M059J (cell line): ENCODE results near the gene CACNA1C. TPM values are rescaled to one million over a fixed set of nuclear protein-coding genes. Genes with fewer than 3 reads are reported as not detected.
A peak's percentile ranks its signal among the peaks of the same experiment; 100 is the strongest.

Experiments used
- DNase-seq: peaks from one replicate; pipeline ENCODE4 v3.0.0-alpha.2; 2012; ENCODE audit warnings: low read depth
- total RNA-seq: library from RNA; depleted of rRNA; stranded (reverse); fragments of >200 nt; shearing (Covaris generic); gene quantifications from 2 replicates; pipeline ENCODE4 v1.2.3, GENCODE V29; 2014

CACNA1C gene
- total RNA-seq, 1 experiment from 2014 or later: 3.6 TPM

DNA sequence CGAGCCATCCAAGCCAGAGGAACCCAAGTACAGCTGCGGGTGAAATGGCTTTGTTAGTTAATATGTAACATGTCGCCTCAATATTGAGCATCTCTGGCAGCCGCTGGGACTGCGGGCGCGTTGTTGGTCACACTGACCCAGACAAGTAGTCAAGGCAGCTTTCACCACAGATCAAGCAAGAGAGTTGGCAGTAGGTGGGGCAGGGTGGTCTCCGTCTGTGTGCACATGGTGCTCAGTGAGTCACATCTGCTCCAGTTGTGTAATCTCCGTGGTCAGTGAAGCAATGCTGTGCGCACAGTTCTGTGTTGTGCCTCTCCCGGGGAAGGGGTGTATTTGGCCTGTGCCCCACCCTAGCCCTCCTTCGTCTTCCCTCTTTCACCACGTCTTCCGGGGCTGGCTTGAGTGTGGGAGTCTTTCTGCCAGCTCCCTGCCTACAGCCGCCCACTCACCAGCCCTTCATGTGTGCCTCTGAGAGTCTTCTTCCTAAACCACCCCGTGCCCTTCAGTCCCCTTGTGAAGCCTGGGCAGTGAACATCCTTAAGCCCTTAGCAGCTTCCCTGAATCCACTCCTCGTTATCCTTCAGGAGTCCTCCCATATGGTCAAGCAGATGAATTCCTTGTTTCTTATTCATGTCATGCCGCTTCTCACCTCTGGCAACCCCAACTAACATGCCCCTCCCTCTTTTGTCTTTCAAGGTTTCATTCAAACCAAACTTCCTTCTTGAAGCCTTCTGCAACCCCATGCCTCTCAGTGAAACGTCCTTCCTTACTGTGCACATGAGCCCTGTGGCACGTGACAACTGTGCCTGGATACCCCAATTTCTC is 242.1 kb downstream of the CACNA1C start:
- no peak for DNase-seq

DNA sequence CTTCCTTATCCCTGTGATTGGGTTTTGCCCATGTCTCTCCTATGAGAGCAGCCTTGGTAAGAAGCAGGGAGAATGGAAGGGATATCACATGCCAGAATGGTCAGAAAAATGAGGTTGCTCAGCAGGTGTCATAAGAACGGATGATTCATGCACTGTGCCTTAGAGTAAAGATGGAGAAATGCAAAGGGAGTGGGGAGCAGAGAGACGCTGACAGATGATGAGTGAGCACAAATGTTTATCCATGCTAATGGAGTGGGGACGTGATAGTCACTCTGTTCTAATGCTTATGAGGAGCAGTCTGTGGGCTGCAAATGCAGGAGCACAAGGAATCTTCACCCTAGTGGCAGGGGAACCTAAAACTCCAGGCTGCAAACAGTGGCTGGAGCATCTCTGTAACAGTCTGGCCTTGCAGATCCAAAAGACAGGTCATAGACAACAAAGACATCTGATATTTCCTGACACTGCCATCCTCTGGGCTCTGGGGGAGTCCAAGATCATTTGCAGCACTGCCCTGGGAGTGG is 243.2 kb downstream of the CACNA1C start:
- peak; percentile 80 for DNase-seq

GRCh38 chr12:2297004-2297403 is 244.2 kb downstream of the CACNA1C start:
- DNase-seq: no peak

GRCh38 chr12:2297658-2298057 is 244.9 kb downstream of the CACNA1C start:
- no peak for DNase-seq

DNA sequence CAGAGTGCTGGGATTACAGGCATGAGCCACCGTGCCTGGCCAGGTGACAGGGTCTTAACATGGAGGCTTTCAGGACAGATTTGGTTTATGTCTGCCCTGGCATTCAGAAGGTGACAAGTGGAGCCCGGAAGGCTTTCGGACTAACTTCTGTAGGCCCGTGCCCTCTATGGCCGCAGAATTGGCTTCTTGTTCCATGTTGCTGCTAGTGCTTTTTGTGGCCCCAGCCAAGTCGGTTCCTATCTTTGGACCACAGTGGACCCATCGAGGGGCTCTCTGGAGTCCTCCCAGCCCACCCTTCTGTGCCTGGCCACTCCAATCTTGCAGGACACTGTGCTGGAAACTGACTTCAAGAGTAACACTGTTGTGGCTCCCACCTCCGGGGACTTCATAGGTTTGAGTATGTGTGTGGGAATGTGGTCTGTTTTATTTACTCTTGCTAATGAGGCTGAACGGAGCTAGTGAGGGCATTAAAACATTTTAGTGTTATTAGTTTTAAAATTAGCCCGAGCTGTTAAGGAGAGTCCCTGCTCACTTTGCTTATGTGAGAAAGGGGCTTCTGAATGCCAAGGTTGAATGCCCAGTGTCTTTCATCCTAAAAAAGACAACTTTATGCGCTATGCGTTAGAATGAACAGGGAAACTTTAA is 245.9 kb downstream of the CACNA1C start:
- no peak for DNase-seq

GRCh38 chr12:2299206-2299605 is 246.4 kb downstream of the CACNA1C start:
- DNase-seq: peak; percentile 42

- DNase-seq: no peak
Observed at GRCh38 chr12:2300168-2300567, 247.4 kb downstream of the CACNA1C start.

DNA sequence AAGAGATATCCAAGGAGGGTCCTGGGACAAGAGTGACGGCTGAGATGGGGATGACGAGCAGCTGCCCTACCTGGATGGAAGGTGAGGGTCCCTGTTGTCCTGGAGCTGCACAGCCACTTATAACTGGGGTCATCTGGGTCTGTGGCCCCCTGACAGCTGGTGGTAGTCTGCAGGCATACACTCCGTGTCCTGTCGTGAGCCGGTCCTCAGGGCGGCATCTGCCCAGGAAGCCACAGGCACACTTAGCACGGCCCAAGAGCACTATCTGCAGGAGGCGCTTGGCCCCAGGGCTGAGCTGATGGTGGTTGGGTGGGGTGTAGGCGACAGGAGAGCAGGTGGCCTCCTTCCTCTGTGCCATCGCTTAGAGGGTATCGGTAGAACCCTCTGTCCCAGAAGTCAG is 248.1 kb downstream of the CACNA1C start:
- no peak for DNase-seq

GRCh38 chr12:2301531-2302461 is 249.0 kb downstream of the CACNA1C start:
- peak; percentile 96 for DNase-seq

GRCh38 chr12:2302711-2303580 is 250.2 kb downstream of the CACNA1C start:
- no peak for DNase-seq

DNA sequence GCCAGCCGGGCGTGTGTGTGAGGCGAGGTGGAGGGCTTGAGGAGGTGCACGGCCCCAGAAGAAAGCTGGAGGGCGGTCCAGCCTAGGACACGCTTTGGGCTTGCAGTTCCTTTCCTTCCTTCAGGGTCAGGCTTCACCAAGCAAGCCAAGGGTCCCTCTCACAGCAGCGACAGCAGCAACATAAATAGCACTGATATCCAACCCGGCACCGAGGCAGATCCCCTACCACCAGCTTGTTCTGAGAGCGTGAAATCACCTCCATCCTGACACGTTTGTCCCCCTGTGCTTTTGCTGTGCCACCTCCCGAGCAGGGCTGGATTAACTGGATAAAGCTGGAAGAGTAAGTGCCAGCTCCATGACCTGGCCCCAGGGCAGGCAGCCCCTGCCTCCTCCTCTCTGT is 251.4 kb downstream of the CACNA1C start:
- DNase-seq: no peak

DNA sequence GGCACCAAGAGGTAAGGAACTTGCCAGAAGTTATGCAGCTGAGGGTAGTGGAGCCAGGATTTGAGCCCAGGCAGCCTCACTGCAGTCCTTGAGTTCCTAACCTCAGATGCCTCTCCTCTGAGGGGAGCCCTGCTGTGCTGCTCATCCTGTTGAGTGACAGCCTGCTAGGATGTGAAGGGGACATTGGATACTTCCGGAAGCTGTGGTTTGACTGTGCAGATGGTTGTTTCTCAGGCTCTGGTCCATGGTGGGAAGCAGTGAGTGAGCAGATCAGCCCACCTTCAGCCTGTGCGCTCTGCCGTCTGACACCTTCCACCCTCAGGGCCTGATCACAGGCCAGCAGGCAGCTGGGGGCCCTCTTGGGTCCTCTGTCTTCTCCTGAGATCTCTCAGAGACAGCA is 253.2 kb downstream of the CACNA1C start:
- no peak for DNase-seq

DNA sequence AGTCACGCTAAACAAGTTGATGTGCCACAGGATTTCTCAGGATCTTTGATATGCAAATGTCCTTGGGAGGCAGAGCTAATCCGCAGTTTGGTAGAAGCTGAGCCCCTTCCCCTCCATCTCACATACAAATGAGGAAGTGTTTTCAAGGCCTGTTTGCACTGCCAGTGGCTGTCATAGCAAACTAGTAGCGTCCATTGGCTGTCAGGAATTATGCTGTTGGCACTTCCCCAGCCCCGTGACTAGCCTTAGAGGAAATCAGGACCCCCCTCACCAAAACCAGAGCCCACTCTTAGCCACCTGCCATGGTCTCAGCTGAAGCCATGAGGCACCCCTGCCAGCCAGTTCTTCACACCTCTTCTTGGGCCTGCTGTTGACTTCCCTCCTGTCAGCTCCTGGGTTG is 253.9 kb downstream of the CACNA1C start:
- no peak for DNase-seq

GRCh38 chr12:2307550-2307949 is 254.8 kb downstream of the CACNA1C start:
- DNase-seq: no peak

DNA sequence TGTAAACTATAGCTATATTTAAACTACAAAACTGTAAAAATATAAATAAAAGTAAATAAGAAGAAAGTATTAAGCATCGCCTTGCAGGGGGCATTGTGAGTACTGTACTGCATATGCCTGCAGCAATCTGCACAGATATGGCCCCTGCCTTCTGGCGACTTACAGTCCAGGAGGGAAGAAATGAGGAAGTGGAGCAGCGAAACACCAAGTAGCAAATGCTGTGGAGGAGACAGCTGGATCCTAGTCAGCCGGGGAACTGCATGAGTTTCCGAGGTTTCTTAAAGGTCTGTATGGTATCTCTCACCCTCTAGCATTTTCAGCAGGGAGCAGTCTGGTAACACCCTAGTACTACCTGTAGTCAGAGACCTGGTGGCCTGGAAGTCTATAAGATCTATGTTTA is 256.9 kb downstream of the CACNA1C start:
- no peak for DNase-seq

GRCh38 chr12:2311020-2311778 is 258.4 kb downstream of the CACNA1C start:
- DNase-seq: peak; percentile 62

GRCh38 chr12:2312175-2312574 is 259.4 kb downstream of the CACNA1C start:
- DNase-seq: no peak

DNA sequence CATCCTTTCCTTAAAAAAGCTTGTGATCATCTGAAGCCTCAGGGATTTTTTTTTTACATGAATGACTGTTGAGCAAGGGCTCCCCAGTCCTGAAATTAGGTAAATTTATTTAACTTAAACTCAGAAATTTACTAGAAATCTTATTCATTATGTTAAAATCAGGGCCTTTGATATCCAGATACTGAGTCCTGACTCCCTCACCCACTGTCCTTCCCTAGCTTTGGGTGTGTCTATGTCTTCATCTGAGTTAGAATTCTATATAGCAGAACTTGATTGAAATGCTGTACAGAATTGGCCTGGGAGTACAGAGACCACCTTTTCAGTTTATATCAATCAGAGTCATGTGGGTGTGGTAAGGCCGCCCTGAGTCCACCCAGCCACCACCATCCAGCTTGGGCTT is 260.0 kb downstream of the CACNA1C start:
- no peak for DNase-seq

GRCh38 chr12:2314492-2314891 is 261.7 kb downstream of the CACNA1C start:
- no peak for DNase-seq

DNA sequence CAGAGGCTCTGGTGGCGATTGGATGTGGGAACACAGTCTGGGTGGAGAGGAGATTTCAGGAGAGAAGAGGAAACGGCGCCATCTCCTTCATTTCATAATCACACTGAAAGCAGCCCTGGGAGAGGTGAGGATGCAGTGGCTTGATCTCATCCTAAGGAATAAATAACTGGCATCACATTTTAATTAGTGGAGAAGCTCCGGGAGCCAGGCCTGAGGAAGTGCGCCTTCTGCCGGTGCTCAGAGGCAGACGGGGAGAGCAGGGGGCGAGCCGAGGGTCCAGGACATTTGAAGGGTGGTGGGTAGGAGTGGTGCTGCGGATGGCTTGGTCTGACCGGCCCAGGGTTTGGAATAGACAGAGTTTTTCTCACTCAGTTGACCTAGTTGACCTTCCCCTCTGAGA is 265.0 kb downstream of the CACNA1C start:
- no peak for DNase-seq
